Activated T-helper 1 cell treated with anti-CD3 and anti-CD28 coated beads, Interleukin-12 subunit alpha, Interleukin-12 subunit beta, Interleukin-2, Interleukin-4 antibody, amounts not matched to agents 30 ng/mL and 10 ng/mL and 1 ng/mL, durations not matched to agents 14 hours and 24 hours and 36 hours (primary cell): ENCODE measurements around the gene BASP1. TPM values are rescaled to one million over a fixed set of nuclear protein-coding genes. Genes with fewer than 3 reads are reported as not detected.
"Not testable (repeated sequence)": the region's sequence is repeated elsewhere in the genome, so short reads cannot be mapped to it uniquely, and the experiment has no call there.

Experiments
- DNase-seq: peaks from one replicate; pipeline ENCODE4 v3.0.0; 2021; ENCODE audit warnings: low spot score
- H3K27ac Mint-ChIP-seq: one replicate; pipeline ENCODE4 v1.8.0; 2021; ENCODE audit warnings: mild to moderate bottlenecking, mixed read lengths
- H3K27me3 Mint-ChIP-seq: one replicate; pipeline ENCODE4 v1.8.0; 2022; ENCODE audit warnings: mild to moderate bottlenecking, moderate library complexity, mixed read lengths; ENCODE audit not compliant: insufficient read depth
- H3K36me3 Mint-ChIP-seq: one replicate; pipeline ENCODE4 v1.8.0; 2021; ENCODE audit warnings: low read depth, mixed read lengths
- H3K4me1 Mint-ChIP-seq: one replicate; pipeline ENCODE4 v1.8.0; 2021; ENCODE audit warnings: low read depth, mixed read lengths
- H3K4me3 Mint-ChIP-seq: one replicate; pipeline ENCODE4 v1.8.0; 2021; ENCODE audit warnings: mild to moderate bottlenecking, moderate library complexity, mixed read lengths
- H3K9me3 Mint-ChIP-seq: one replicate; pipeline ENCODE4 v1.8.0; 2021; ENCODE audit warnings: mixed read lengths
- intact Hi-C: fragments of 100-400 bp; cut with micrococcal nuclease; formaldehyde crosslinking; loops from one replicate; pipeline ENCODE4 v1.15.1; 2024
- total RNA-seq: library from RNA; stranded (reverse); gene quantifications from 2 replicates; pipeline ENCODE4 v1.2.3, GENCODE V29; 2022

BASP1 gene
- total RNA-seq, 1 donor from 2014 or later = 1.0 TPM

DNA sequence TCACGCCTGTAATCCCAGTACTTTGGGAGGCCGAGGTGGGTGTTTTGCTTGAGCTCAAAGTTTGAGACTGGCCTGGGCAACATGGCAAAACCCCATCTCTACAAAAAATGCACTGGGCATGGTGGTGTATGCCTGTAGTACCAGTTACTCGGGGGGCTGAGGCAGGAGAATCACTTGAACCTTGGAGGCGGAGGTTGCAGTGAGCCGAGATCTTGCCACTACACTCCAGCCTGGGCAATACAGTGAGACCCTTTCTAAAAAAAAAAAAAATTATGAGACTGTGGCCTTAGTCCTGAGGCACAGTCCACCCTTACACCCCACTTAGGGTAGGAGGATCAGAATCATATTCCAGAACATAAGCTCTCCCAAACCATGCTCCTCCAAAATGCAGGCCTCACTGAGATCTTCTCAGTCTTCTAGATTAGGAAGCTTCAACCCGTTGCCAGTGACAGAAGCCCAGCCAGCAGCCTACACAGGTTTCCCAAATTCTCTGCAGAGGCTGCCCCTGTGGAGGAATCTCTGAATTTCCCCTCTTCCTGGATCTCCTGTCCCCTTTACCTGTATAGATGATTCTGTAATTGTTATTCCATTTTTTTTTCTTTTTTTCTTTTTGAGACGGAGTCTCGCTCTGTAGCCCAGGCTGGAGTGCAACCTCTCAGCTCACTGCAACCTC lies 77.3 kb downstream of the BASP1 start:
- peaks cover 4% of the 10 kb centered on the region for H3K9me3 Mint-ChIP-seq
- intact Hi-C loops = no loop called here
- DNase-seq = no peak
- no peak overlapping the region for H3K4me3 Mint-ChIP-seq
- no peaks in the 10 kb centered on the region for H3K27me3 Mint-ChIP-seq
- H3K27ac Mint-ChIP-seq = no peak overlapping the region
- no peaks in the 10 kb centered on the region for H3K36me3 Mint-ChIP-seq
- H3K4me1 Mint-ChIP-seq = no peaks in the 10 kb centered on the region

DNA sequence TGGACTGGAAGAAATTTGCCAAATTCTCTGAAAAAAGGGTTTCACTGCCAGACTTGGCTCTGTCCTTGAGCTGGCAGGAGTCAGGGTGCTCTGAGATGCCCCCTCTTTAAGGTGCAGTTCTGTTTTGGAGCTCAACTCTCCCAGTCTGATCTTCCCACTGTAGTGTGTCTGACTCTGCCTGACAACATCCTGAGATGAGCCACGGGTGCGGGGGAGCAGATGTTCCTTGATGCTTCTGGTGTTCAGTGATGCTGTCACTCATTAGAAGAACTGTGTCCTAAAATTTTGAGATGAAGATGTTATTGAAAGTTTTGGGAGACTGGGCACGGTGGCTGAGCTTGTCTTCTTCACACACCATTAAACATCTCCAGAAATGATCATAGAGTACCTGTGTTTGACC lies 78.2 kb downstream of the BASP1 start:
- no peak overlapping the region for H3K27ac Mint-ChIP-seq
- H3K9me3 Mint-ChIP-seq = no peaks in the 10 kb centered on the region
- intact Hi-C loops = no loop called here
- H3K27me3 Mint-ChIP-seq = no peaks in the 10 kb centered on the region
- H3K4me1 Mint-ChIP-seq = no peaks in the 10 kb centered on the region
- no peak for DNase-seq
- H3K4me3 Mint-ChIP-seq = no peak overlapping the region
- no peaks in the 10 kb centered on the region for H3K36me3 Mint-ChIP-seq

DNA sequence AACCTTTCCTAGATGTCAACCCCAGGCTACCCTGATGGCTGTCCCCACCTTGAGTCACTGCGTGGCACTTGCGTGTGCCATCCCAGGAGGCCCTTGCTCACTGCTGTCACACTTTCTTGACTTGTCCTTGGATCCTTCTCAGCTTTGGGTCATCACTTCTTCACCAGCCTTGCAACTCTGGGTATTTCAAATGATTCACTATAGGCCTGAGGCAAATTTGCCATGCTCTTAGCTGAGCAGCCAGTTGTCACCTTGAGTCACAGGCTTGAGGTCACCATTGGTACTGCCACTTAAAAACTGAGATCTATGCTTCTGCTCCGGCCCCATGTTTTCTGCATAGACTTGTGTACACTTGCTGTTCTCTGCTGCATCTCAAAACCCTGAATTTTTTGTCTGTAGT lies 84.7 kb downstream of the BASP1 start:
- Mint-ChIP-seq H3K4me3 (no peak overlapping the region), H3K36me3 (no peaks in the 10 kb centered on the region), H3K9me3 (peaks cover under 1% of the 10 kb centered on the region), H3K27ac (no peak overlapping the region), H3K27me3 (peaks cover 1% of the 10 kb centered on the region), H3K4me1 (no peaks in the 10 kb centered on the region)
- no peak for DNase-seq
- intact Hi-C loops = no loop called here

DNA sequence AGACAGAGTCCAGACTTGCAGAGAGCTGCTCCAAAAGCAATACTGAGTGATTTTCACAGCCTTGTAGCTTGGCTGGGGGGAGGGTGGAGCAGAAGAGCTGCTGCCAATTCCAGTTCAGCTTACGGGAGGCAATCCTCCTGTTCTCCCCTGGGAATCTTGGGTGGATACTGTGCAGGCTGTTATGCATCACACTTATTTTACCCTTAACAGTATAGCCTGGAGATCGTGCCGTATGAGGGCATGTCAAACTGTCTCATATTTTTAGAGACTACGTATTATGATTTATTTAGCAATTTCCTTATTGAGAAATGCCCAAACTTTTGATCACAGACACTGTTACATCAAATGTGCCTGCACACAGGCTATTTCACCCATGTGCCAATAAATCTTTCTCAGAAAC lies 85.2 kb downstream of the BASP1 start:
- Mint-ChIP-seq H3K27ac (no peak overlapping the region), H3K36me3 (no peaks in the 10 kb centered on the region), H3K27me3 (peaks cover 1% of the 10 kb centered on the region), H3K4me1 (no peaks in the 10 kb centered on the region), H3K9me3 (peaks cover 5% of the 10 kb centered on the region), H3K4me3 (no peak overlapping the region)
- no peak for DNase-seq
- intact Hi-C loops = no loop called here

DNA sequence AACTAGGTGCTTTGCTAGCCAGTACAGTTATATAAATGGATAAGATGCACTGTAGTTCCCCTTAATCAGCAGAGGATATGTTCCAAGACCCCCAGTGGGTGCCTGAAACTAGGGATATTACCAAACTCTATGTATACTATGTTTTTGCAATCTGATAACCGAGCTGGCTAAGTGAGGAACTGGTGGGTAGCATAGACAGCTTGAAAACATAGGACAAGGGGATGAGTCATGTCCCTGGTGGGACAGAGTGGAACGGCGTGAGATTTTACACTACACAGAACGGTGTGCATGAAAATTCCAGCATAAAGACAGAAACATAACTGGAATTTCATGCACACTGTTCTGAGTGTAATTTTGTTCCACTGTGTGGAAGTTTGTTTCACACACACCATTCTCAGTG lies 86.9 kb downstream of the BASP1 start:
- Mint-ChIP-seq H3K4me3 (no peak overlapping the region), H3K9me3 (peaks cover 11% of the 10 kb centered on the region), H3K4me1 (no peaks in the 10 kb centered on the region), H3K27me3 (peaks cover 1% of the 10 kb centered on the region), H3K27ac (no peak overlapping the region), H3K36me3 (no peaks in the 10 kb centered on the region)
- intact Hi-C loops = no loop called here
- no peak for DNase-seq

DNA sequence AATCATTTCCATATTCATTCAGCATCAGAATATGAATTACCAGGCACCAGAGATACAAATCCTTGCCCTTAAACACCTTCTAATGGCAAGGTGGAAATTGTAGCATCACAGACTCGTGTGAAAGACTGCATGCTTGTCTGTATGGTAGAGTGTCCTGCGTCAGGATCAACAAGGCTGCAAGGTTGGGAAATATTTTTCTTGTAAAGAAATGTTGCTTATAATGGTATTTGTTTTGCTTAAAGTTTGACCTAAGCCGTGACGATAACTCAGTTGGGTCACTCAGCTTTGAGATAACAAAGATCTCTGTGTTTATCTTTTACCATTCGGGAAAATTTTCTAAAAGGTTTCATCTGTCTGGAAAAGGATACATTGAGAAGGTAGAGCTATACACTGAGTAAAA lies 87.6 kb downstream of the BASP1 start:
- Mint-ChIP-seq H3K4me1 (no peaks in the 10 kb centered on the region), H3K27me3 (peaks cover 1% of the 10 kb centered on the region), H3K36me3 (no peaks in the 10 kb centered on the region), H3K27ac (no peak overlapping the region), H3K4me3 (no peak overlapping the region), H3K9me3 (peaks cover 11% of the 10 kb centered on the region)
- DNase-seq = no peak
- intact Hi-C loops = no loop called here

DNA sequence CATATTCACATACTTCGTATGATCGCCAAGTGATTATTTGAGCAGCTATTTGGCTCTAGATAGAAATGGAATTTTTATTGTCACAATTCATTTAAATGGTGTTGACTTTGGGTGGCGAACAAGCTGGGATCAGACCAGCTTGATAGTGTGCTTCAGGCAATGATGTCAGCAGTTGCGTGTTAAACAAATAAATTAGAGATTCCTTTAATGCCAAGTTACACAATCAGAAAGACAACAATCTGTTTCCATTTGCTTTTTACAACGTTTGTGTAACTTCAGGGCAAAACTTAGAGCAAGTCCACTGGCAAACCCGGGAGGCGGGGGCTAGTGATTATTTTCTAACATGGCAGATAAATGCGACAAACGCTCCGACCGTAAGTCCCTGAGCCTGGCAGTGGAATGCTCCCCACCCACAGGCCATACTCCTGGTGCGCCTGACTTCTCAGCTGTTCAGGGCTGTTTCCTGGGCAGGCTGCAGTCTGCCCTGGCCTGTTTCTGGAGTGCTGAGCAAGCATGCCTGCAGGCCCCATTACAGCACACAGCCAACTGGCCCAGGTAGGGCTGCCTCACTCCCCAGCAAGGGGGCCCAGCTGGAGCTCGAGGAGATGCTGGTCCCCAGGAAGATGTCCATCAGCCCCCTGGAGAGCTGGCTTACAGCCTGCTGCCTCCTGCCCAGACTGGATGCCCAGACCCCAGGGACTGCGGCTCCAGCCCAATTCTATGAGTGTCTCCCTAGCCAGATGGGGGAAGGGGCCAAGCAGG lies 88.7 kb downstream of the BASP1 start:
- Mint-ChIP-seq H3K4me1 (no peaks in the 10 kb centered on the region), H3K27ac (no peak overlapping the region), H3K36me3 (no peaks in the 10 kb centered on the region), H3K9me3 (peaks cover 11% of the 10 kb centered on the region), H3K4me3 (no peak overlapping the region), H3K27me3 (peaks cover 1% of the 10 kb centered on the region)
- intact Hi-C loops = no loop called here
- DNase-seq = no peak

DNA sequence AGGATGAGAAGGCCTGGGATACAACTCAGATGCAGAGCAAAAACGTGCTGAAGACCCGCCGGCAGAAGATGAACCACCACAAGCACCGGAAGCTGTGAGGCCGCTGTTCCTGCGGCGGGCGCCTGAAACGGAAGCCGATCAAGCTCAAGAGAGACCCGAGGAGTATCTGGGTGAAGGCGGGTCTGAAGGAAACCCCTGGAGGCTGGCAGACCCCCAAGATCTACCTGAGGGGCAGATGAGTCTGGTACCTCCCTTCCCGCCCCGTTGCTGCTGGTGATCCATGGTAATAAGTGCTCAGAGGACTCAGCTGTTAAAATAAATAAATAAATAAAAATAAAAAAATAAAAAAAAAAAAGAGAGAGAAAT lies 89.3 kb downstream of the BASP1 start:
- no peak overlapping the region for H3K27ac Mint-ChIP-seq
- intact Hi-C loops = no loop called here
- DNase-seq = no peak
- no peak overlapping the region for H3K4me3 Mint-ChIP-seq
- peaks cover 11% of the 10 kb centered on the region for H3K9me3 Mint-ChIP-seq
- H3K4me1 Mint-ChIP-seq = no peaks in the 10 kb centered on the region
- no peaks in the 10 kb centered on the region for H3K36me3 Mint-ChIP-seq
- H3K27me3 Mint-ChIP-seq = peaks cover 1% of the 10 kb centered on the region

DNA sequence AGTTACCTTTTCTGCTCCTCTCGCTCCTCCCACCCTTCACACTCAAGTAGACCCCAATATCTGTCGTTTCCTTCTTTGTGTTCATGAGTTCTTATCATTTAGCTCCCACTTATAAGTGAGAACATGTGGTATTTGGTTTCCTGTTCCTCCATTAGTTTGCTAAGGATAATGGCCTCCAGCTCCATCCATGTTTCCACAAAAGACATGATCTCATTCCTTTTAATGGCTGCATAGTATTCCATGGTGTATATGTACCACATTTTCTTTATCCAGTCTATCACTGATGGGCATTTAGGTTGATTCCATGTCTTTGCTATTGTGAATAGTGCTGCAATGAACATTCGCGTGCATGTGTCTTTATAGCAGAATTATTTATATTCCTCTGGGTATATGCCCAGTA lies 90.0 kb downstream of the BASP1 start:
- H3K27ac Mint-ChIP-seq, DNase-seq, H3K4me3 Mint-ChIP-seq, H3K36me3 Mint-ChIP-seq, H3K4me1 Mint-ChIP-seq, H3K27me3 Mint-ChIP-seq, intact Hi-C loops: not testable (repeated sequence)
- peaks cover 11% of the 10 kb centered on the region for H3K9me3 Mint-ChIP-seq

DNA sequence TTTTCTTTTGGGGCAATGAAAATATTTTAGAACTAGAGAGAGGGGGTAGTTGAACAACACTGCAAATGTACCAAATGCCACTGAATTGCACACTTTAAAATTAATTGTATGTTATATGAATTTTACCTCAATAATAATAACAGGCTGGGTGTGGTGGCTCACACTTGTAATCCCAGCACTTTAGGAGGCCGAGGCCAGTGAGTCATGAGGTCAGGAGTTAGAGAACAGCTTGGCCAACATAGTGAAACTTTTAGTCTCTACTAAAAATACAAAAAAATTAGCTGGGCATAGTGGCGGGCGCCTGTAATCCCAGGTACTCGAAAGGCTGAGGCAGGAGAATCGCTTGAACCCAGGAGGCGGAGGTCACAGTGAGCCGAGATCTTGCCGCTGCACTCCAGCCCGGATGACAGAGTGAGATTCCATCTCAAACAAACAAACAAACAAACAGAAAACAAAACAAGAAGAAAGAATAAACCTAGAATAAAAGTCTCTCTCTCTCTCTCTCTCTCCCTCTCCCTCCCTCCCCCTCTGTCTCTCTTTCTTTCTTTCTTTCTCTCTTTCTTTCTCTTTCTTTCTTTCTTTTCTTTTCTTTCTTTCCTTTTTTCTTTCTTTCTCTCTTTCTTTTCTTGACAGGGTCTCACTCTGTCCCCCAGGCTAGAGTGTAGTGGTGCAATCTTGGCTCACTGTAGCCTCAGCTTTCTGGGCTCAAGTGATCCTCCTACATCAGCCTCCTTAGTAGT lies 91.1 kb downstream of the BASP1 start:
- no peak for DNase-seq
- Mint-ChIP-seq H3K27me3 (no peaks in the 10 kb centered on the region), H3K9me3 (peaks cover 11% of the 10 kb centered on the region), H3K4me1 (no peaks in the 10 kb centered on the region), H3K27ac (no peak overlapping the region), H3K36me3 (no peaks in the 10 kb centered on the region), H3K4me3 (no peak overlapping the region)
- intact Hi-C loops = no loop called here

DNA sequence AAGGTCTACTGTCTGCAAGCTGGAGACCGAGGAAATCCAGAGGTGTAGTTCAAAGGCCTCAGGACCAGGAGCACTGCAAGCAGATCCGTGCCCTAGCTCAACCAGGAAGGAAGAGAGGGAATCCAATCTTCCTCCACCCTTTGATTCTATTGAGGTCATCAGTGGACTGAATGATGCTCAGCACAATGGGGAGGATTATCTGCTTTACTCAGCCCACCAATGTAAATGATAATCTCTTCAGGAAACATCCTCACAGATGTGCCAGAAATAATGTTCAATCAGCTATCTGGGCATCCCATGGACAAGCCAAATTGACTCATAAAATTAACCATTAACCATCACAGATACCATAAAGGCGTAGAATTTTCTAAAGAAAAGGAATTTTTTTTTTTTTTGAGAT lies 92.0 kb downstream of the BASP1 start:
- no peaks in the 10 kb centered on the region for H3K36me3 Mint-ChIP-seq
- H3K4me3 Mint-ChIP-seq = no peak overlapping the region
- H3K4me1 Mint-ChIP-seq = no peaks in the 10 kb centered on the region
- H3K27me3 Mint-ChIP-seq = no peaks in the 10 kb centered on the region
- no peak overlapping the region for H3K27ac Mint-ChIP-seq
- peaks cover 11% of the 10 kb centered on the region for H3K9me3 Mint-ChIP-seq
- DNase-seq = no peak
- intact Hi-C loops = no loop called here

DNA sequence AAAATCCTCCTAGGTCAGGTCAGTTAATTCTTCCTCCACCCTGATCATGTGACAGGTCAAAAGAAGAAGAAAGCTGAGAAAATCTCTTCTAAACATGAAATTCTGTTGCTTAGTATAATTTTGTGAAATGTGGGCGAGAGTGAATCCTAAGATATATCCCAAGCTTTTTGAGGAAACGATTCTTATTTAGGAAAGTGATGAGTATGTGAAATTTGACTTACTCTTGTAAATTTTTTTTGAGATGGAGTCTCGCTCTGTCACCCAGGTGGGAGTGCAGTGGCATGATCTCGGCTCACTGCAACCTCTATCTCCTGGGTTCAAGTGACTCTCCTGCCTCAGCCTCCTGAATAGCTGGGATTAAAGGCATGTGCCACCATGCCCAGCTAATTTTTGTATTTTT lies 93.1 kb downstream of the BASP1 start:
- intact Hi-C loops, H3K27ac Mint-ChIP-seq, H3K27me3 Mint-ChIP-seq, H3K4me3 Mint-ChIP-seq, H3K36me3 Mint-ChIP-seq, DNase-seq, H3K4me1 Mint-ChIP-seq: not testable (repeated sequence)
- H3K9me3 Mint-ChIP-seq = peaks cover 11% of the 10 kb centered on the region

DNA sequence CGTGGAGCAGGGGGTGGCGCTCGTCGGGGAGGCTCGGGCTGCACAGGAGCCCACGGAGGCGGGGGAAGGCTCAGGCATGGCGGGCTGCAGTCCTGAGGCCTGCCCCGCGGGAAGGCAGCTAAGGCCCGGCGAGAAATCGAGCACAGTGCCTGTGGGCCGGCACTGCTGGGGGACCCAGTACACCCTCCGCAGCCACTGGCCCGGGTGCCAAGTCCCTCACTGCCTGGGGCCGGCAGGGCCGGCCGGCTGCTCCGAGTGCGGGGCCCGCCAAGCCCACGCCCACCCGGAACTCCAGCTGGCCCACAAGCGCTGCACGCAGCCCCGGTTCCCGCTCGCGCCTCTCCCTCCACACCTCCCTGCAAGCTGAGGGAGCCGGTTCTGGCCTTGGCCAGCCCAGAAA lies 94.4 kb downstream of the BASP1 start:
- DNase-seq, H3K36me3 Mint-ChIP-seq, H3K27me3 Mint-ChIP-seq, intact Hi-C loops, H3K4me3 Mint-ChIP-seq, H3K4me1 Mint-ChIP-seq, H3K27ac Mint-ChIP-seq: not testable (repeated sequence)
- H3K9me3 Mint-ChIP-seq = peaks cover 11% of the 10 kb centered on the region
